GM12878 (cell line): ENCODE results near the gene PHYKPL. TPM values are rescaled to one million over a fixed set of nuclear protein-coding genes. Genes with fewer than 3 reads are reported as not detected.

Experiments used
- ATAC-seq: fragments of 200-7000 bp; cut with Tn5 transposase; 3 replicates; pipeline ENCODE4 v1.9.1; 2020; ENCODE audit warnings: mild to moderate bottlenecking, moderate library complexity
- BruUV-seq: library from RNA; stranded (reverse); fragments of 400-500 nt; replicated peaks from 2 replicates; lab custom pipeline; 2021; lab: Mats Ljungman, UMichigan
- CTCF ChIA-PET: fragments of 300-600 bp; sonication (Branson Sonifier 250); formaldehyde crosslinking; extraction: SDS; loops from one replicate; lab custom pipeline; 2021; ENCODE audit warnings: inconsistent platforms; lab: Yijun Ruan, JAX
- POLR2A ChIA-PET: fragments of 350-600 bp; formaldehyde crosslinking; extraction: SDS; loops from one replicate; lab custom pipeline; 2021; ENCODE audit warnings: inconsistent platforms; lab: Charles Lee
- RAD21 ChIA-PET: fragments of 300-600 bp; sonication (Branson Sonifier 250); formaldehyde crosslinking; loops from one replicate; lab custom pipeline; 2023; ENCODE audit warnings: antibody characterized with exemption; ENCODE audit not compliant: unreplicated experiment; lab: Charles Lee
- SMC1A ChIA-PET: fragments of 300-600 bp; sonication (Branson Sonifier 250); formaldehyde crosslinking; loops from one replicate; lab custom pipeline; 2023; ENCODE audit not compliant: unreplicated experiment, uncharacterized antibody; lab: Charles Lee
- DNase-seq: peaks from one replicate; pipeline ENCODE4 v3.0.0-alpha.2; 2011; ENCODE audit warnings: low read depth, low spot score
- FAIRE-seq: peaks from 3 replicates; lab custom pipeline; 2011; peaks lifted over from hg19 to GRCh38; lab: Jason Lieb, UNC
- H2AFZ ChIP-seq: 2 replicates; pipeline ENCODE4 v1.6.0; 2011; ENCODE audit warnings: low read depth, low read length, control low read depth; ENCODE audit not compliant: control insufficient read depth
- H3K27ac ChIP-seq: 2 replicates; pipeline ENCODE4 v1.5.1; 2011; ENCODE audit warnings: control low read depth; ENCODE audit not compliant: control insufficient read depth, insufficient read depth
- H3K27me3 ChIP-seq, 2 experiments: replicated peaks in 1 of 2; 2 replicates each; pipeline versions ENCODE4 v1.6.0 to v1.6.1; 2011; ENCODE audit warnings: low read length in 1 of 2; ENCODE audit not compliant: control insufficient read depth in 2 of 2, insufficient read depth in 2 of 2
- H3K36me3 ChIP-seq, 2 experiments: 2 replicates each; pipeline ENCODE4 v1.5.1; 2011; ENCODE audit warnings: low read length in 1 of 2; ENCODE audit not compliant: control insufficient read depth in 2 of 2, insufficient read depth in 2 of 2
- H3K4me1 ChIP-seq: 2 replicates; pipeline ENCODE4 v1.6.1; 2011; ENCODE audit warnings: mild to moderate bottlenecking, low read length, moderate library complexity, mixed read lengths; ENCODE audit not compliant: control insufficient read depth, insufficient read depth
- H3K4me2 ChIP-seq: 2 replicates; pipeline ENCODE4 v1.6.0; 2011; ENCODE audit warnings: control low read depth; ENCODE audit not compliant: control insufficient read depth, insufficient read depth
- H3K4me3 ChIP-seq: fragments of 200-600 bp; sonication (generic); 2 replicates; pipeline ENCODE4 v1.5.1; 2016
- H3K79me2 ChIP-seq: 2 replicates; pipeline ENCODE4 v1.6.0; 2011; ENCODE audit warnings: low read length; ENCODE audit not compliant: control insufficient read depth, insufficient read depth
- H3K9ac ChIP-seq: 2 replicates; pipeline ENCODE4 v1.8.0; 2011; ENCODE audit warnings: low read length, control low read depth, mixed read lengths; ENCODE audit not compliant: control insufficient read depth, insufficient read depth
- H3K9me3 ChIP-seq: replicated peaks from 3 replicates; pipeline ENCODE4 v1.5.1; 2011; ENCODE audit warnings: mild to moderate bottlenecking, low read length; ENCODE audit not compliant: control insufficient read depth, insufficient read depth
- H4K20me1 ChIP-seq: 2 replicates; pipeline ENCODE4 v1.6.0; 2011; ENCODE audit not compliant: control insufficient read depth, insufficient read depth
- MTA3 ChIP-seq: IDR thresholded peaks from 2 replicates; pipeline ENCODE4 v1.6.1; 2012; ENCODE audit warnings: low read length, inconsistent platforms, borderline replicate concordance
- POLR2A ChIP-seq: IDR thresholded peaks from 2 replicates; pipeline ENCODE4 v1.6.1; 2011; ENCODE audit warnings: low read depth, mild to moderate bottlenecking, low read length
- POLR2AphosphoS5 ChIP-seq: IDR thresholded peaks from 2 replicates; pipeline ENCODE4 v1.6.1; 2011; ENCODE audit warnings: mild to moderate bottlenecking, low read length, inconsistent platforms
- WRNIP1 ChIP-seq: IDR thresholded peaks from 2 replicates; pipeline ENCODE4 v1.6.1; 2011; ENCODE audit warnings: low read depth, low read length, improper control_type of control experiment, borderline replicate concordance
- WGBS: methylation state at CpG from one replicate; pipeline ENCODE4 v1.1.6; 2016; ENCODE audit warnings: low lambda C conversion rate; ENCODE audit not compliant: insufficient replicate concordance, insufficient coverage; ENCODE audit errors: missing lambda C conversion rate; 5-methylcytosine and 5-hydroxymethylcytosine counted together
- in situ Hi-C: fragments of 300-500 bp; cut with MboI; formaldehyde crosslinking; loops from 9 replicates; pipeline ENCODE4 v1.14.3; 2018; ENCODE audit warnings: mixed read lengths
- intact Hi-C: fragments of 100-400 bp; cut with micrococcal nuclease; formaldehyde crosslinking; loops from one replicate; pipeline ENCODE4 v1.14.2; 2022; ENCODE audit not compliant: unreplicated experiment
- polyA plus RNA-seq, 11 experiments: library from polyadenylated mRNA; depleted of rRNA in 4 of 11; unstranded in 6 of 11; stranded (reverse) in 5 of 11; fragments of >200 nt; fragmentation: Nextera tagmentation in 4 of 11; fragmentation: Illumina TruSeq in 1 of 11; extraction: Ambion mirVana in 4 of 11; extraction: Trizol in 1 of 11; gene quantifications; 1 replicate in 1 of 11; 2 replicates in 10 of 11; pipeline versions ENCODE4 v1.2.1 to v1.2.3, GENCODE V29; 2011 to 2016; ENCODE audit warnings: inconsistent platforms in 2 of 11, missing spikeins in 2 of 11, low read depth in 1 of 11
- total RNA-seq, 4 experiments: library from RNA; depleted of rRNA in 3 of 4; stranded (reverse); fragments of >200 nt in 3 of 4; fragmentation: Illumina TruSeq in 1 of 4; extraction: Trizol in 1 of 4; gene quantifications; 2 replicates each; pipeline versions ENCODE4 v1.2.1 to v1.2.3, GENCODE V29; 2013 to 2021

The PHYKPL gene
- total and polyA plus RNA-seq, 10 of the 15 experiments (the other 5 are each of a cell fraction or from before 2014, with no cell fraction given): 4.5 to 53.9 (median 25.6) TPM

DNA sequence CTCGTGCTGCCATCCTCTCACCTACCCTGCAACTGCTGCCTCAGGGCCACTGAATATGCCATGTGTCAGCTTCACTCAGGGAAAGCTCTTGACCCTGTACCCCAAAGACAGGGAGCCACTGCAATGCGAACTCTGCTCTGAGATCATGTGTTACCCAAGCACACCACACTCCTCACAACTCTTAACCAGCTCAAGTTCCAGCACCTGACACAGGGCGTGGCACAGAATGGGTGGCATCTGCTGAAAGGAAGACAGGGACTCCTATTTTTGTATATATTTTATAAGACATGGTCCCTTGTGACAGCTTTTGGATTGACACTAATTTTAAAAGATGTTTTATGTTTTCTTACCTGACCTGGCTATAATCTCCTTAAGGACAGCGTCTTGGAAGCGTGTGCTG, 10.7 kb downstream of the PHYKPL start:
- ChIA-PET RAD21 (no interaction called here), POLR2A (no interaction called here), SMC1A (interaction anchor here (1.1 kb wide), 1 partner anchor 16 kb away, joined by 3 read pairs; no protein-coding TSS in a partner anchor), CTCF (no interaction called here)
- H3K27me3 ChIP-seq: no peaks in the 10 kb centered on the region
- peak; percentile 29; the same call in 1 of the 2 replicates for TF ChIP-seq POLR2A
- no peak for TF ChIP-seq MTA3
- no peak for DNase-seq
- intact Hi-C loops (no loop called here), in situ Hi-C loops (no loop called here)
- BruUV-seq: no TSS peak
- no peaks in the 10 kb centered on the region for H3K4me1 ChIP-seq
- H3K4me2 ChIP-seq: no peak overlapping the region
- WGBS: 74% methylated on average over 5 of the region's 5 CpGs
- no peak overlapping the region for H2AFZ ChIP-seq
- peak; percentile 8; the same call in 2 of the 3 replicates for ATAC-seq
- no peak overlapping the region for H3K9ac ChIP-seq
- no peaks in the 10 kb centered on the region for H3K9me3 ChIP-seq
- no peak overlapping the region for H3K4me3 ChIP-seq
- H3K36me3 ChIP-seq: peaks cover 3 to 13% of the 10 kb centered on the region in 2 experiments; a peak in 3 of 4 replicates
- H4K20me1 ChIP-seq: no peaks in the 10 kb centered on the region
- no peaks in the 10 kb centered on the region for H3K79me2 ChIP-seq
- H3K27ac ChIP-seq: no peak overlapping the region
- no peak for FAIRE-seq

DNA sequence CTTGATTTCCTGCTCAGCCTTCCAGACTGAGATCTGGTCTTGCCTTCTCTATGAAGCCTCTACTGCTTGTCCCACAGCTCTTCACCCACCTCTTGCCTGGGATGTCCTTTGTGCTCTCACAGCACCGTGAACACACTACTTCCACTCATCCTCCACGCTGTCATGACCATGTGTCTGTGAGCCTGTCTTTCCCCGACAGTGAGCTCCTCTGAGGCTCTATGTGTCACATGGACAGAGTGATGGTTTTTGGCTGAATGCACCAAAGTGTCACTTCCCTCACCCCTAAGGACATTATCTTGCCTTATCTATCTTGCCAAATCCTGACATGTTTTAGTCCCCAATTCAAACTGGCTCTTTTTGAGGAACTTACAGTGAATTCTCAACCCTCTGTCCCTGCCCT, 11.3 kb downstream of the PHYKPL start:
- no peak overlapping the region for H2AFZ ChIP-seq
- peak; percentile 34 for ATAC-seq
- TSS peak; percentile 9 for BruUV-seq
- 29% methylated on average over 3 of the region's 3 CpGs for WGBS
- H3K4me1 ChIP-seq: no peaks in the 10 kb centered on the region; the same call in 1 of the 2 replicates
- DNase-seq: no peak
- ChIA-PET POLR2A (no interaction called here), RAD21 (no interaction called here), CTCF (no interaction called here), SMC1A (interaction anchor here (1.1 kb wide), 1 partner anchor 15 kb away, joined by 3 read pairs; no protein-coding TSS in a partner anchor)
- H3K36me3 ChIP-seq: peaks cover 3 to 18% of the 10 kb centered on the region in 2 experiments; a peak in 3 of 4 replicates
- no peak for TF ChIP-seq WRNIP1
- peak; percentile 55 for TF ChIP-seq POLR2AphosphoS5
- H4K20me1 ChIP-seq: no peaks in the 10 kb centered on the region
- no peak overlapping the region for H3K27ac ChIP-seq
- no peak overlapping the region for H3K4me2 ChIP-seq
- FAIRE-seq: no peak
- H3K9ac ChIP-seq: no peak overlapping the region
- intact Hi-C loops (no loop called here), in situ Hi-C loops (no loop called here)
- no peaks in the 10 kb centered on the region for H3K27me3 ChIP-seq
- H3K79me2 ChIP-seq: no peaks in the 10 kb centered on the region
- no peaks in the 10 kb centered on the region for H3K9me3 ChIP-seq
- no peak overlapping the region for H3K4me3 ChIP-seq
